ENCODE results near the gene CLSTN3.
"Not testable (repeated sequence)": the region's sequence is repeated elsewhere in the genome, so short reads cannot be mapped to it uniquely, and the experiment has no call there.

Gene CLSTN3

GRCh38 chr12:7150356-7150755 lies 20.2 kb downstream of the CLSTN3 start:
- no peak for DNase-seq (ENCODE audit: low read depth in 2 of 3, low spot score in 2 of 3)

GRCh38 chr12:7150841-7151240 lies 20.7 kb downstream of the CLSTN3 start:
- DNase-seq (ENCODE audit: low read depth in 2 of 3, low spot score in 2 of 3) = no peak

DNA sequence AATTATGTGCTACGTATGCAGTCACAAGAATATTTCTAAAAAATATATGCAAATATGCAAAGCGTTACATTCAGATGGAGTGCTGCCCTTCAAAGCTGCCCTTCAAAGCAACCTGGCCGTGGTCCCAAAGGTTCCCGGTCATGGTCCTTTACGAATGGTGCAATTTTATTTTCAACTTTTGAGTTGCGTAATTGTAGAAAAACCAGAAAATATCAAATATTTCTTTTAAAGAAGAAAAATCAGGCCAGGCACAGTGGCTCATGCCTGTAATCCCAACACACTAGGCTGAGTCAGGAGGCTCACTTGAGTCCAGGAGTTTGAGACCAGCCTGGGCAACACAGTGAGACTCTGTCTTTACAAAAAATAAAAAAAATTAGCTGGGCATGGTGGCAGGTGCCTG lies 21.4 kb downstream of the CLSTN3 start:
- no peak for DNase-seq (ENCODE audit: low read depth in 2 of 3, low spot score in 2 of 3)

DNA sequence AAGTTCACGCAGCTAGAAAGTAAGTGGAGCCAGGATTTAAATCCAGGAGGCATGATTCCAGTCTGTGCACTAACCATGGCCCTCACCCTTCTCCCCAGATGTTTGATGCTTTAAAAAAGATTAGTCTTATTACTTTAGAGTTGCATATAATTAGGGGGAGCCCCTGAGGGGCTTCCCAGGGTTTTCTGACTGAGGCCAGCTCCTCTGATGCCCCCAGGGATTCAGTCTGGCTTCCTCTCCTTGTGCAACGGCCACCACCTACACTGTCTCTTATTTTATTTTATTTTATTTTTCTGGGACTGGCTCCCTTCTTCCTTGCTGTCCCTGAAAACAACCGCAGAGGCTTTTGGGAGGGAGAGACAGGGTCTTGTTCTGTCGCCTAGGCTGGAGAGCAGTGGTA lies 22.6 kb downstream of the CLSTN3 start:
- DNase-seq (ENCODE audit: low read depth in 2 of 3, low spot score in 2 of 3) = no peak

DNA sequence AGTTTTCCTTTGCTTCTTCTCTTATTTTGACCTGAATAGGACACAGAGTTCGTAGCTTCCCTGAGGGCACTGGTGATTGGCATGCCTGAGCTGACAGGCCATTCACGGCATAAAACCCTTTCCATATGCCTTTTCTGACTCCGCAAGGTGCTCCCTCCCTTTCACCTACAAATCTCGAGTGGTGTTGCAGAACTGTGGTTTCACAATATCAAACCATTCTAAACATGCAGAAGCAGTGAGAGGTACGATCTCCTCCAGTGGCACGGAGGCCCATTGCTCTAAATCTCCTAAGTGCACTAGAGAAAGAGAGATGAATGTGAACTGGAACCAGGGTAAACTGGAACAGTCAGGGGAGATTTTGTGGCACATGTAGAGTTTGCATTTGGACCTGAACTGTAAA lies 23.9 kb downstream of the CLSTN3 start:
- DNase-seq (ENCODE audit: low read depth in 2 of 3, low spot score in 2 of 3) = no peak

DNA sequence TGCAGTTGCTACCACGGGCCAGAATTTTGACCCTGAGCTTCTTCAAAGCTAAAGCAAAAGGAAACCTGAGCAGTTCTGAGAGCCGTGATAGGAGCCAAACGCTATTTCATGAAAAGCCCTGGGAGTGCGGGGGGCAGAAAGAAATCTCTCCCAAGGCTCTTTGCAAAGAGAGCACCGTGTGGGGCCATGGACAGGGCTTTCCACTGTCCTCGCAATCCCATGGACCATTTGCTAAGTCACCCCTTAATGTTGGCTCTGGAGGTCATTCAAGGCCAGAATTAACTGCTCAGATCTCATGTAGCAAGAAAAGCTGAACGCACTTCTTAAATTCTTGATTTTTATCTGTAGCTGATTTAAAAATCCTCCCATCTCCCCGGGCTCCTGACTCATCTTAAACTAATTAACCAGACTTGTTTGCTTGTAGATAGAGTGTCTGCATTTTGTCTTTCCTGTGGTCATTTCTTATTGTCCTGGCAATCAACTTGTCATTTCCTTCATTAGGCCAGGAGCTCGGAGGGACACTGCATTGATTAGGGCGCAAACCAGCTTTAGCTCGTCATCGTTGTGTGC lies 24.8 kb downstream of the CLSTN3 start:
- no peak for DNase-seq (ENCODE audit: low read depth in 2 of 3, low spot score in 2 of 3)

GRCh38 chr12:7155471-7156034 lies 25.4 kb downstream of the CLSTN3 start:
- no peak for DNase-seq (ENCODE audit: low read depth in 2 of 3, low spot score in 2 of 3)

- DNase-seq (ENCODE audit: low read depth in 2 of 3, low spot score in 2 of 3) = no peak
These were observed 26.4 kb downstream of the CLSTN3 start for GRCh38 chr12:7156259-7157197.

GRCh38 chr12:7157391-7157790 lies 27.2 kb downstream of the CLSTN3 start:
- no peak for DNase-seq (ENCODE audit: low read depth in 2 of 3, low spot score in 2 of 3)

GRCh38 chr12:7158781-7159609 lies 28.8 kb downstream of the CLSTN3 start:
- DNase-seq (ENCODE audit: low read depth in 2 of 3, low spot score in 2 of 3) = no peak

- DNase-seq (ENCODE audit: low read depth in 2 of 3, low spot score in 2 of 3) = no peak
These were observed 30.0 kb downstream of the CLSTN3 start for GRCh38 chr12:7160183-7160582.

DNA sequence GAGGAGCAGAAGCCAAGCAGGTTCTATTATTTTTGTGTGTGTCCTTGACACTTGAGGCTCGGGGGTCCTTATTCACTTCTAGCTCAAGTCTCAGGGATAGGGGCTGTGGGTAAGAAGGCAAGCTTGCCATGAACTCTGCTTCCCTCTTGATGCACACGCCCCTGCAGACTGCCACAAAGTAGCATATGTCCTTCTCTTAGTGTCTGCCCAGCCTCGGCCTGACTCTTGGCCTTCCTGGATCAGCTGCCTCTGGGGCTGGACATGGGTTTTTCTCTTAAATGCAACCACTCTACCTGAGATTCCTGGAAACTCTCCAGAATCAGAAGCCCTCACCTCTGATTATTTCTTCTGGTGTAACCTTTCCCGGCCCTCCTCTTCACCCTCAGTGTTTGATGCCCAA lies 31.2 kb downstream of the CLSTN3 start:
- no peak for DNase-seq (ENCODE audit: low read depth in 2 of 3, low spot score in 2 of 3)

DNA sequence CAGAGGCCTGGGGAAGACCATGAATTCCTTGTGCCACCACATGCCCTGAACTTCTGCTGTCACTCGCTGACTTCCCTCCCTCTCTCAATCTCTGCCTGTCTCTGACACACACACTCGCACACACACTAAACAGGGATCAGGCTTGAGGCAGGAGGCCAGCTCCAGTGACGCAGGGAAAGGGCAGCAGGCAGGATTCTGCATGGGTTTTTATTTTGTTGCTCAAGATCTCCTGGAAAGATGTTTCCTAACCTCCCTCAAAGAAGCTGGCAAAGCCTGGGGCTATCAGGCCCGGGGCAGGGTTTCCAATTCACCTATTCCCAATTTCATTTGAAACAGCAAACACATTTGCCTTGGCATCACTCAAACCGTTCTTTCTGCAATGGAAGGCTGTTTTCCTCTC lies 31.6 kb downstream of the CLSTN3 start:
- no peak for DNase-seq (ENCODE audit: low read depth in 2 of 3, low spot score in 2 of 3)

- DNase-seq (ENCODE audit: low read depth in 2 of 3, low spot score in 2 of 3) = no peak
These were observed 32.5 kb downstream of the CLSTN3 start for GRCh38 chr12:7162691-7163114.

DNA sequence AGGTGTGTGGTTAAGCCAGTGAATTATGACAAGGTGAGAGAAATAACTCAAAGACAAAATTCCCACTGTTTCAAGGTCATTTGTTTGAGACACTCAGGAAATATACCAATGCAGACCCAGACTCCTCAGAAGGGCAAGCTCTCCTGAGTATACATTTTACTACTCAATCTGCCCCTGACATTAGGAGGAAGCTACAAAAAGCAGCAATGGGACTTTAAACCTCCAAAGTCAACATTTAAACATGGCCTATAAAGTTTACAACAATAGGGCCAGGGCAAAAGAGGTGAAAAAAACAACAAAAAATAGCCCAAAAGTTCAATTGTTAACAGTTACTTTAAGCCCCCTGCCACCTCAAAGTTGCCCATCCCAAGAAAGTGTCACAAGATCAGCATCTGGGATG lies 39.8 kb downstream of the CLSTN3 start:
- no peak for DNase-seq (ENCODE audit: low read depth in 2 of 3, low spot score in 2 of 3)

GRCh38 chr12:7171854-7172253 lies 41.7 kb downstream of the CLSTN3 start:
- DNase-seq (ENCODE audit: low read depth in 2 of 3, low spot score in 2 of 3) = no peak

- no peak for DNase-seq (ENCODE audit: low read depth in 2 of 3, low spot score in 2 of 3)
These were observed 45.3 kb downstream of the CLSTN3 start for GRCh38 chr12:7175493-7175892.

- DNase-seq (ENCODE audit: low read depth in 2 of 3, low spot score in 2 of 3) = no peak
These were observed 46.4 kb downstream of the CLSTN3 start for GRCh38 chr12:7176595-7176994.

- no peak for DNase-seq (ENCODE audit: low read depth in 2 of 3, low spot score in 2 of 3)
These were observed 48.3 kb downstream of the CLSTN3 start for GRCh38 chr12:7178481-7178880.

- no peak for DNase-seq (ENCODE audit: low read depth in 2 of 3, low spot score in 2 of 3)
These were observed 50.5 kb downstream of the CLSTN3 start for GRCh38 chr12:7180685-7181084.

- DNase-seq (ENCODE audit: low read depth in 2 of 3, low spot score in 2 of 3) = not testable (repeated sequence)
These were observed 55.9 kb downstream of the CLSTN3 start for GRCh38 chr12:7186058-7186457.

Data from activated CD8-positive, alpha-beta memory T cell treated with anti-CD3 and anti-CD28 coated beads for 48 hours (primary cell).